Small intestine (tissue), 7 donors: ENCODE results near the gene PLXNA4. TPM values are rescaled to one million over a fixed set of nuclear protein-coding genes. Genes with fewer than 3 reads are reported as not detected.

Experiments
- DNase-seq, 2 donors: peaks; one replicate each; pipeline versions ENCODE4 v3.0.0 to v3.0.0-alpha.2; 2013
- FAIRE-seq: peaks from 2 replicates; lab custom pipeline; 2012; peaks lifted over from hg19 to GRCh38; lab: Jason Lieb, UNC
- H3K27ac ChIP-seq, 3 donors: one replicate each; pipeline ENCODE4 v1.5.1; 2013; ENCODE audit warnings: low read length in 2 of 3, mild to moderate bottlenecking in 2 of 3, control low read depth in 1 of 3, inconsistent platforms in 1 of 3, low read depth in 1 of 3, moderate library complexity in 1 of 3
- H3K27me3 ChIP-seq, 3 donors: one replicate each; pipeline ENCODE4 v1.6.1; 2013; ENCODE audit warnings: low read length in 3 of 3, inconsistent platforms in 1 of 3; ENCODE audit not compliant: control insufficient read depth in 3 of 3, insufficient read depth in 3 of 3
- H3K36me3 ChIP-seq, 3 donors: one replicate each; pipeline ENCODE4 v1.6.1; 2013; ENCODE audit warnings: low read length in 3 of 3, inconsistent platforms in 1 of 3, low read depth in 1 of 3, mild to moderate bottlenecking in 1 of 3, moderate library complexity in 1 of 3; ENCODE audit not compliant: control insufficient read depth in 3 of 3, insufficient read depth in 2 of 3
- H3K4me1 ChIP-seq, 3 donors: one replicate each; pipeline ENCODE4 v1.6.1; 2013; ENCODE audit warnings: low read length in 2 of 3, inconsistent platforms in 1 of 3, low read depth in 1 of 3, mild to moderate bottlenecking in 1 of 3, moderate library complexity in 1 of 3; ENCODE audit not compliant: control insufficient read depth in 3 of 3, insufficient read depth in 2 of 3
- H3K4me3 ChIP-seq, 3 donors: one replicate each; pipeline ENCODE4 v1.5.1; 2013; ENCODE audit warnings: low read length in 3 of 3, control low read depth in 1 of 3, inconsistent platforms in 1 of 3, low read depth in 1 of 3, mild to moderate bottlenecking in 1 of 3, moderate library complexity in 1 of 3
- H3K9me3 ChIP-seq, 2 donors: one replicate each; pipeline ENCODE4 v1.6.1; 2013; ENCODE audit warnings: low read depth in 1 of 2, low read length in 1 of 2; ENCODE audit not compliant: control insufficient read depth in 2 of 2, insufficient read depth in 1 of 2
- WGBS, 3 donors: extraction: QIAGEN DNeasy Blood & Tissue Kit; methylation state at CpG; one replicate each; pipeline ENCODE4 v1.1.7; 2013; 5-methylcytosine and 5-hydroxymethylcytosine counted together
- polyA plus RNA-seq, 4 donors: library from polyadenylated mRNA; stranded (reverse) in 3 of 4; unstranded in 1 of 4; fragments of 200-250 nt in 3 of 4; fragments of 120-200 nt in 1 of 4; gene quantifications; one replicate each; pipeline versions ENCODE4 v1.2.1 to v1.2.3, GENCODE V29; 2013
- donor health status: healthy with polysubstance abuse.
- donor health status: control.
- donor health status: control.
- donor health status: Bipolar disorder and iron deficiency.
- donor health status: healthy.

The PLXNA4 gene
- polyA plus RNA-seq, 4 donors: under 0.01 to 3.9 (median 1.2) TPM; not detected in 1

DNA sequence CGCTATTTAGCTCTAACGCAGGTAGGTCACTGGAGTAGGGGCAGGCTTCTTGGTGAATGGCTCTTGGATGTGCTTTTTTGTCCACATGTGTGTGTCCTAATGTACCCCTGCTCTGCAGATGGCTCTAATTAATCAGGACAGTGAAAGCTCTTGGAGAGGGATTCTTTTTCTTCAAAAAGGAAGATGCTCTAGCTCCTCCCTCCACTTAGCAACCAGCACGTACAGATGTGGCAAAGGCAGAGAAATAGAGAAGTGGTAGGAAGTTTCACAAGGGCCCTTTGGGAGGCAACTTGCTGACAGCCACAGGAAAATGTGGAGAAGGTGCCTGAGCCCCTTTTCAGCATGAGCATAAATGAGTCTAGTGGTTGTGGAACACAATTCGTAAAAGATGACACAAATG, 221.7 kb downstream of the PLXNA4 start:
- H3K9me3 ChIP-seq: no peaks in the 10 kb centered on the region
- H3K4me1 ChIP-seq: no peaks in the 10 kb centered on the region
- H3K4me3 ChIP-seq: no peak overlapping the region
- FAIRE-seq (no peak), DNase-seq (no peak)
- peaks cover 0 to 10% (median 0%) of the 10 kb centered on the region in 3 donors for H3K27me3 ChIP-seq
- 72 to 84% (median 79%) methylated on average over 4 of the region's 4 CpGs for WGBS, 3 donors
- no peak overlapping the region for H3K27ac ChIP-seq
- H3K36me3 ChIP-seq: no peaks in the 10 kb centered on the region

DNA sequence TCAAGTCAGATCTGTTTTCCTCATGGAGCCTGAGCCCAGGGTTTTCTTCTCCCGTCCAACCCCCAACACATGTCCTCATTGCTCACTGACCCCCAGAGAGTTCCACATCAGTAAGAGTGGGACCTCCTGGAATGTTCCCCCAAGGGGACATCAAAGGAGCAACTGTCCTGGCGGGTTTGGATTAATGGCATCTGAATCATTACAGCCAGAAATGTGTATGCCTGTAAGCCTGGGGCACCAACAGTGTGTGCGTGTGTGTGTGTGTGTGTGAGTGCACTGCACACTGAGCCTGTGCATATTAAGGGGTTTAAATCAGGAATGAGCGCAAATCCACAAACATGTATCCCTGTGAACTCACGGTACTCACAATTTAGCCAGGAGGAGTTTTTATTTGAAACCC, 222.3 kb downstream of the PLXNA4 start:
- WGBS, 3 donors: 83 to 91% (median 84%) methylated on average over 5 of the region's 5 CpGs
- H3K36me3 ChIP-seq: no peaks in the 10 kb centered on the region
- FAIRE-seq (no peak), DNase-seq (no peak)
- H3K4me3 ChIP-seq: no peak overlapping the region
- H3K27me3 ChIP-seq: peaks cover 0 to 10% (median 0%) of the 10 kb centered on the region in 3 donors
- H3K4me1 ChIP-seq: no peaks in the 10 kb centered on the region
- H3K27ac ChIP-seq: no peak overlapping the region
- H3K9me3 ChIP-seq: no peaks in the 10 kb centered on the region

DNA sequence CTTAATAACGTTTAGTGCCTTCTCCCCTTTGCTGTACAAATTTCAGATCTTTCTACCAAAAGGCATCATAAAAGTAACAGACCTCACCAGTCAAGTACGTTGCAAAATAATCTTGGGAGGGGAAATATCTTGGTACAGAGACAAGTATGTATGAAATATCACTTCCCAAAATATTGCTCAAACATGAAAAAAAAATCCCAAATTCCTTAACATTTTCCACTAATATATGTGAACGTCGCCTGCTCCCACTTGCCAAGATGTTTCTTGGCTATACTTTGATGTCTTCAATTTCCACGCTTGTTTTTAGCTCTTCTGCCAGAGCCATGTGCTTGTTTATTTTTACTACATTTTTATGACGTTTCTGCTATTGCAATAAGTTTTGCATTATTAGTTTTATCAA, 223.5 kb downstream of the PLXNA4 start:
- 32 to 43% (median 43%) methylated on average over 6 of the region's 6 CpGs for WGBS, 3 donors
- Histone ChIP-seq H3K27me3 (peaks cover 0 to 18% (median 0%) of the 10 kb centered on the region in 3 donors), H3K27ac (no peak overlapping the region), H3K4me1 (no peaks in the 10 kb centered on the region), H3K36me3 (no peaks in the 10 kb centered on the region), H3K4me3 (no peak overlapping the region), H3K9me3 (no peaks in the 10 kb centered on the region)
- DNase-seq: no peak
- FAIRE-seq: no peak

DNA sequence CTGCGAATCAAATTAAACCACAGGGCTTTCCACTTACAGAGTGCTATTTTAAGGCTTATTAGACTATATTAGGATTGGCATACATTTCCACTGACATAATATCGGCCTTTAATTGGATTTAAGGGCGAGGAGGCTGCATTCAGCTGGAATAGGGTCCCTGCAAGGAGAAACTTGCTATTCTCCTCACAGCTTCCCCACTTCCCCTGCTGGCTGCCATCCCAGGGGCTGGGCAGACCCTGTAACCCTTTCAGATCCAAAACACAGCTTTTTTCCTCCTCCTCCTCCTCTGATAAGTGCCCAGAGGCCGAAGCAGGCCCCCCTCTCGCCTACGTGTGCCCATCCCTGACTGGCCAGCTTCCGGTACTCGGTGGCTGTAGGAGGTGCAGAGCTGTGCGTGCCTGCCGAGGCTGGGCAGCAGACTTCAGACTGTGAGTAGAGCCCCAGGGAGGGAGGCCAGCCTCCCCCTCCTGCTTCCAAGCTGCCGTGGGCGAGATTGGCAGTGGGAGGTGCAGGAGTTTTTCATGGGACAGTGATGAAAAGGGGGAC, 224.2 kb downstream of the PLXNA4 start:
- FAIRE-seq (no peak), DNase-seq (no peak)
- peaks cover 0 to 26% (median 0%) of the 10 kb centered on the region in 3 donors for H3K27me3 ChIP-seq
- H3K36me3 ChIP-seq: no peaks in the 10 kb centered on the region
- WGBS, 3 donors: 57 to 91% (median 84%) methylated on average over 12 of the region's 12 CpGs
- H3K4me1 ChIP-seq: no peaks in the 10 kb centered on the region
- no peak overlapping the region for H3K27ac ChIP-seq
- no peak overlapping the region for H3K4me3 ChIP-seq
- H3K9me3 ChIP-seq: no peaks in the 10 kb centered on the region

DNA sequence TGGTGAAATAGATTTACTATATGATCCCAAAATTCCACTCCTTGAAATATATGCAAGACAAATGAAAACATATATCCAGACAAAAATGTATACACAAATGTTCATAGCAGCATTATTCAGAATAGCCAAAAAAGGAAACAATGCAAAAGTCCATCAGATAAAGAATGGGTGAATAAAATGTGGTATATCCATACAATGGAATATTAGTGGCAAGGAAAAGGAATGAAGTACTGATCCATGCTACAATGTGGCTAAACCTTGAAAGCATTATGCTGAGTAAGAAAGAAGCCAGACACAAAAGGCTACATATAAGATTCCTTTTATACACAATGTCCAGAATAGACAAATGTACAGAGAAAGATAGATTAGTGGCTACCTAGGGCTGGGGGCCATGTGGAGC, 225.5 kb downstream of the PLXNA4 start:
- FAIRE-seq: no peak
- Histone ChIP-seq H3K36me3 (no peaks in the 10 kb centered on the region), H3K9me3 (no peaks in the 10 kb centered on the region), H3K27me3 (peaks cover 0 to 28% (median 0%) of the 10 kb centered on the region in 3 donors), H3K27ac (no peak overlapping the region), H3K4me1 (no peaks in the 10 kb centered on the region), H3K4me3 (no peak overlapping the region)
- no peak for DNase-seq

DNA sequence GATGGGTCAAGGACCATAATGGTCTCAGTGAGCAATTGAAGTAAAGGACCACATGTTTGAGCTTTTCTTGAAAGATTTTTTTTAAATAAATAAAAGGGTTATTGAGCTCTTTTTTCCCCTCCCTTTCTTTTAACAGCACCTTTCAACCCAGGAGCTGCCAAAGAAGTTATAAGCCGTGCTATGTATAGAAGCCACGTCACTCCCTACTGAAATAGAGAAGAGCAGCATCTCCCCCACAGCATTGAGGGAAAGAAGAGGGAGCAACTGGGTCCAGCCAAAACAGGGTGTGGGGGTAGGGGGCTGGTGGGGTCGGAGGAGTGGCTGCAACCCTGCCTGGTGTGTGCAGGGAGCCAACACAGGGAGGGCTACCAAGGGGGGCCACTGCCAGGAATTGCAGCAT, 227.2 kb downstream of the PLXNA4 start:
- FAIRE-seq (no peak), DNase-seq (no peak)
- Histone ChIP-seq H3K4me1 (no peaks in the 10 kb centered on the region), H3K4me3 (no peak overlapping the region), H3K27ac (no peak overlapping the region), H3K27me3 (peaks cover 0 to 29% (median 0%) of the 10 kb centered on the region in 3 donors), H3K36me3 (no peaks in the 10 kb centered on the region), H3K9me3 (no peaks in the 10 kb centered on the region)
- 76 to 79% (median 79%) methylated on average over 3 of the region's 3 CpGs for WGBS, 3 donors

DNA sequence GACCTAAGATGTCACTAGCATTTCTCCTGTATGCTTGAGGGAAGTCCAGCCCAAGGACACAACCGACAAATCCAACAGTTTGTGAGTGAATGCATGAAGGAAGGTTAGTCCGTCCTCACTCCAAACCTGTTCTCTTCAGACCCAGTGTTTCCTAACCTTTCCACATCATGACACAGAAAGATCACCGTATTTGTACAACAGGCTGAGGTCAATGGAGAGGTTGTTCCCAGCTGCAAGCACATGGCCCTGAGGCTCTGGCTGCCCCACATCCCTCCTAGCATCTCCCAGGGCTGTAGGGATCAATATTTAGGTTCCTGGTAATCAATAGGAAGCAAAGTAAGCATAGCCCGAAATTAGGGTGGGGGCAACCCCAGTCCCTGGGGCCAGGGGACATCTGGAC, 227.9 kb downstream of the PLXNA4 start:
- no peak overlapping the region for H3K27ac ChIP-seq
- WGBS, 3 donors: 81 to 84% (median 82%) methylated on average over 4 of the region's 4 CpGs
- no peak for DNase-seq
- H3K4me1 ChIP-seq: no peaks in the 10 kb centered on the region
- H3K9me3 ChIP-seq: no peaks in the 10 kb centered on the region
- no peaks in the 10 kb centered on the region for H3K36me3 ChIP-seq
- no peak overlapping the region for H3K4me3 ChIP-seq
- H3K27me3 ChIP-seq: peaks cover 0 to 29% (median 0%) of the 10 kb centered on the region in 3 donors
- no peak for FAIRE-seq

DNA sequence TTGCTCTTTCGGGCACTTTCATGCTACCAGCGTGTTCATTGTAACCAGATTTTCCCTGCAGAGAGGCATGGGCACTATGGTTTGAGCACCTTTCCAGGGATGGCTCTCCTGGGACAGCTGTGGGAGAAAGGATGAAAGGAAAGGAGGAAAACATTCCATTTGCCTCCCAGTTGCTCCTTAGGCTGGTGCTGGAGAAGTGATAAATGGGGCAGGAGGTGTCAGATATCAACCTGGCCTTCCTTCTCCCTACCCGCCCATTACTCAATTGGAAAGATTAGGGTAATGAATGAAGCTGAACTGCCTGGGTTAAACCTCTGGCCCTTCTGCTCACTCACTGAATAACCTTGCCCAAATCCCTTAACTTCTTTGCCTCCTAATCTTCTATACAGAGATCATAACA, 228.4 kb downstream of the PLXNA4 start:
- FAIRE-seq: no peak
- WGBS, 3 donors: 72 to 86% (median 84%) methylated on average over 3 of the region's 3 CpGs
- no peaks in the 10 kb centered on the region for H3K9me3 ChIP-seq
- no peaks in the 10 kb centered on the region for H3K4me1 ChIP-seq
- H3K36me3 ChIP-seq: no peaks in the 10 kb centered on the region
- DNase-seq: no peak
- H3K27ac ChIP-seq: no peak overlapping the region
- H3K27me3 ChIP-seq: peaks cover 0 to 29% (median 0%) of the 10 kb centered on the region in 3 donors
- no peak overlapping the region for H3K4me3 ChIP-seq

DNA sequence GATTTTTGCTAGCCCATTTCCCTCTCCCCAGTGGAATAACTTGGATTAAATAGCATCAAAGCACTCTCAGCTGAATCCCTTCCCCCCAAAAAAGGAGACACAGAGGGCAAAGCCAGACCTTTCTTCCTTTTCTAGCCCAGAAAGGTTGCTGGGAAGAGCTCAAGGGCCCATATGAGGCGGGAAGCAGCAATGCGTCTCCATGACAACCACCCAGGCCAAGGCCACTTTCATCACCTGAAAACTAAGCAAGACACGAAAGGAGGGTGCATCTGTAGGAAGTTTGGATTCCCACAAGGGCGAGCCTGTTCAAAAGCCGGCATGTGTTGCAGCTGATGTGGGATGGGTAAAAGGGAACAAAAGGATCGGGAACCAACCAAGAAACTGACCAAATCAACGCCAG, 229.1 kb downstream of the PLXNA4 start:
- 89 to 92% (median 89%) methylated on average over 7 of the region's 7 CpGs for WGBS, 3 donors
- H3K4me3 ChIP-seq: no peak overlapping the region
- DNase-seq (no peak), FAIRE-seq (no peak)
- no peak overlapping the region for H3K27ac ChIP-seq
- H3K9me3 ChIP-seq: no peaks in the 10 kb centered on the region
- peaks cover 0 to 27% (median 0%) of the 10 kb centered on the region in 3 donors for H3K27me3 ChIP-seq
- no peaks in the 10 kb centered on the region for H3K4me1 ChIP-seq
- no peaks in the 10 kb centered on the region for H3K36me3 ChIP-seq
